H9 (cell line): ENCODE results near the gene ADGRB3. TPM values are rescaled to one million over a fixed set of nuclear protein-coding genes. Genes with fewer than 3 reads are reported as not detected.
"Not testable (repeated sequence)": the region's sequence is repeated elsewhere in the genome, so short reads cannot be mapped to it uniquely, and the experiment has no call there.

Experiments used
- DNase-seq: peaks from one replicate; pipeline ENCODE4 v3.0.0-alpha.2; 2017
- H2AFZ ChIP-seq: one replicate; pipeline ENCODE4 v1.6.1; 2013; ENCODE audit warnings: mild to moderate bottlenecking, low read length, control low read depth, moderate library complexity
- H2AK5ac ChIP-seq: 2 replicates; pipeline ENCODE4 v1.6.1; 2013; ENCODE audit warnings: low read length, control low read depth, mixed read lengths; ENCODE audit not compliant: insufficient read length
- H2BK120ac ChIP-seq: one replicate; pipeline ENCODE4 v1.6.1; 2013; ENCODE audit warnings: low read depth, mild to moderate bottlenecking, low read length, control low read depth, inconsistent platforms; ENCODE audit not compliant: poor library complexity, severe bottlenecking
- H2BK12ac ChIP-seq: 2 replicates; pipeline ENCODE4 v1.6.1; 2013; ENCODE audit warnings: low read length, control low read depth, mixed read lengths, low read depth; ENCODE audit not compliant: insufficient read length
- H2BK15ac ChIP-seq: 2 replicates; pipeline ENCODE4 v1.6.1; 2013; ENCODE audit warnings: low read depth, low read length, control low read depth
- H2BK20ac ChIP-seq: one replicate; pipeline ENCODE4 v1.6.1; 2013; ENCODE audit warnings: low read depth, mild to moderate bottlenecking, low read length, control low read depth, inconsistent platforms; ENCODE audit not compliant: poor library complexity, severe bottlenecking
- H2BK5ac ChIP-seq: 2 replicates; pipeline ENCODE4 v1.6.1; 2013; ENCODE audit warnings: low read length, control low read depth, mixed read lengths; ENCODE audit not compliant: insufficient read length
- H3K14ac ChIP-seq: 2 replicates; pipeline ENCODE4 v1.6.1; 2013; ENCODE audit warnings: low read length, control low read depth; ENCODE audit not compliant: insufficient read depth
- H3K18ac ChIP-seq: 2 replicates; pipeline ENCODE4 v1.6.1; 2013; ENCODE audit warnings: low read depth, mild to moderate bottlenecking, mixed read lengths, low read length, control low read depth; ENCODE audit not compliant: insufficient read length
- H3K23ac ChIP-seq: 2 replicates; pipeline ENCODE4 v1.6.1; 2013; ENCODE audit warnings: low read length, control low read depth, mixed read lengths, low read depth; ENCODE audit not compliant: insufficient read length
- H3K23me2 ChIP-seq: 2 replicates; pipeline ENCODE4 v1.6.1; 2013; ENCODE audit warnings: low read depth, mild to moderate bottlenecking, mixed read lengths, low read length, control low read depth; ENCODE audit not compliant: insufficient read length, poor library complexity, severe bottlenecking
- H3K27ac ChIP-seq: 2 replicates; pipeline ENCODE4 v1.5.1; 2013; ENCODE audit warnings: low read length, control low read depth, mixed read lengths, low read depth; ENCODE audit not compliant: insufficient read length
- H3K27me3 ChIP-seq: 2 replicates; pipeline ENCODE4 v1.6.1; 2013; ENCODE audit warnings: low read length, control low read depth, inconsistent platforms; ENCODE audit not compliant: insufficient read depth
- H3K4ac ChIP-seq: 2 replicates; pipeline ENCODE4 v1.6.1; 2013; ENCODE audit warnings: low read depth, mild to moderate bottlenecking, control low read depth, inconsistent platforms, low read length, moderate library complexity
- H3K4me1 ChIP-seq: 2 replicates; pipeline ENCODE4 v1.6.1; 2013; ENCODE audit warnings: low read length, control low read depth, inconsistent platforms; ENCODE audit not compliant: insufficient read depth
- H3K4me2 ChIP-seq: 2 replicates; pipeline ENCODE4 v1.6.1; 2013; ENCODE audit warnings: low read length, control low read depth, mixed read lengths; ENCODE audit not compliant: insufficient read length, insufficient read depth
- H3K56ac ChIP-seq: 2 replicates; pipeline ENCODE4 v1.6.1; 2013; ENCODE audit warnings: low read depth, mild to moderate bottlenecking, mixed read lengths, low read length, control low read depth; ENCODE audit not compliant: insufficient read length
- H3K79me1 ChIP-seq: 2 replicates; pipeline ENCODE4 v1.6.1; 2013; ENCODE audit warnings: low read depth, mild to moderate bottlenecking, moderate library complexity, low read length, control low read depth, inconsistent platforms; ENCODE audit not compliant: insufficient read depth, poor library complexity, severe bottlenecking
- H3K79me2 ChIP-seq: 2 replicates; pipeline ENCODE4 v1.6.1; 2013; ENCODE audit warnings: low read length, control low read depth, inconsistent platforms; ENCODE audit not compliant: insufficient read depth
- H3K9ac ChIP-seq: 2 replicates; pipeline ENCODE4 v1.6.1; 2013; ENCODE audit warnings: low read length, control low read depth, mixed read lengths; ENCODE audit not compliant: insufficient read length; ENCODE audit errors: extremely low read depth
- H3K9me3 ChIP-seq: one replicate; pipeline ENCODE4 v1.6.1; 2013; ENCODE audit warnings: low read depth, low read length, inconsistent platforms; ENCODE audit not compliant: control insufficient read depth
- H3T11ph ChIP-seq: one replicate; pipeline ENCODE4 v1.6.1; 2013; ENCODE audit warnings: mild to moderate bottlenecking, low read length, control low read depth, inconsistent platforms
- H4K20me1 ChIP-seq: one replicate; pipeline ENCODE4 v1.6.1; 2013; ENCODE audit not compliant: control insufficient read depth, insufficient read length, insufficient read depth
- H4K5ac ChIP-seq: 2 replicates; pipeline ENCODE4 v1.6.1; 2013; ENCODE audit warnings: low read depth, mild to moderate bottlenecking, mixed read lengths, low read length, control low read depth; ENCODE audit not compliant: insufficient read length
- H4K8ac ChIP-seq: replicated peaks from 2 replicates; pipeline ENCODE4 v1.6.1; 2013; ENCODE audit warnings: low read length, control low read depth, mixed read lengths, low read depth; ENCODE audit not compliant: insufficient read length
- H4K91ac ChIP-seq: 2 replicates; pipeline ENCODE4 v1.6.1; 2013; ENCODE audit warnings: low read depth, mild to moderate bottlenecking, moderate library complexity, mixed read lengths, low read length, control low read depth; ENCODE audit not compliant: insufficient read length
- H3K27ac Mint-ChIP-seq, 3 experiments: 2 replicates in 2 of 3; 3 replicates in 1 of 3; pipeline ENCODE4 v1.8.0; 2020 to 2021; ENCODE audit warnings: mixed read lengths in 3 of 3, mild to moderate bottlenecking in 1 of 3, moderate library complexity in 1 of 3
- H3K27me3 Mint-ChIP-seq: 2 replicates; pipeline ENCODE4 v1.8.0; 2021; ENCODE audit warnings: low read depth, mild to moderate bottlenecking, moderate library complexity, mixed read lengths
- H3K36me3 Mint-ChIP-seq, 3 experiments: 2 replicates in 2 of 3; 3 replicates in 1 of 3; pipeline ENCODE4 v1.8.0; 2020 to 2021; ENCODE audit warnings: low read depth in 3 of 3, mixed read lengths in 3 of 3; ENCODE audit not compliant: insufficient read depth in 1 of 3
- H3K4me1 Mint-ChIP-seq, 2 experiments: 2 replicates each; pipeline ENCODE4 v1.8.0; 2020; ENCODE audit warnings: mixed read lengths in 2 of 2
- H3K4me3 Mint-ChIP-seq, 2 experiments: 2 replicates in 1 of 2; 3 replicates in 1 of 2; pipeline ENCODE4 v1.8.0; 2020 to 2021; ENCODE audit warnings: mild to moderate bottlenecking in 2 of 2, mixed read lengths in 2 of 2, moderate library complexity in 1 of 2
- H3K9me3 Mint-ChIP-seq, 2 experiments: 2 replicates in 1 of 2; 3 replicates in 1 of 2; pipeline ENCODE4 v1.8.0; 2020; ENCODE audit warnings: mild to moderate bottlenecking in 2 of 2, mixed read lengths in 2 of 2, moderate library complexity in 1 of 2
- WGBS: extraction: QIAGEN DNeasy Blood & Tissue Kit; methylation state at CpG from one replicate; pipeline ENCODE4 v1.1.7; 2013; ENCODE audit warnings: missing lambda C conversion rate, low lambda C conversion rate, mixed read lengths; ENCODE audit not compliant: insufficient read length; ENCODE audit errors: extremely low coverage; 5-methylcytosine and 5-hydroxymethylcytosine counted together
- total RNA-seq: library from RNA; stranded (reverse); gene quantifications from 2 replicates; pipeline ENCODE4 v1.2.1, GENCODE V29; 2021

Gene ADGRB3
- total RNA-seq, 1 experiment from 2014 or later: 0.37 TPM

DNA sequence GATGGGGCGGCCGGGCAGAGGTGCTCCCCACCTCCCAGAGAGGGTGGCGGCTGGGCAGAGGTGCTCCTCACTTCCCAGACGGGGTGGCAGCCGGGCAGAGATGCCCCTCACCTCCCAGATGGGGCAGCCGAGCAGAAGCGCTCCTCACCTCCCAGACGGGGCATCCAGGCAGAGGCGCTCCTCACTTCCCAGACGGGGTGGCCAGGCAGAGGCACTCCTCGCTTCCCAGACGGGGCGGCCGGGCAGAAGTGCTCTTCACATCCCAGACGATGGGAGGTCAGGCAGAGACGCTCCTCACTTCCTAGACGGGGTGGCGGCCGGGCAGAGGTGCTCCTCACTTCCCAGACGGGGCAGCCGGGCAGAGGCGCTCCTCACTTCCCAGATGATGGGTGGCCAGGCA, 798.0 kb downstream of the ADGRB3 start:
- H3K27me3 Mint-ChIP-seq, H3K4me1 Mint-ChIP-seq, H2AFZ ChIP-seq, H3K14ac ChIP-seq, H3K23ac ChIP-seq, H3K27ac ChIP-seq, H3K56ac ChIP-seq, H3K9ac ChIP-seq, H3K79me2 ChIP-seq, H3K23me2 ChIP-seq, H2BK120ac ChIP-seq, H4K20me1 ChIP-seq, H3K79me1 ChIP-seq, H3K4ac ChIP-seq, H4K8ac ChIP-seq, H2AK5ac ChIP-seq, H3T11ph ChIP-seq, DNase-seq, H2BK20ac ChIP-seq, H4K5ac ChIP-seq, H3K27ac Mint-ChIP-seq, H2BK5ac ChIP-seq, H2BK15ac ChIP-seq, H3K4me3 Mint-ChIP-seq, H3K4me2 ChIP-seq, H3K9me3 ChIP-seq, H2BK12ac ChIP-seq, H3K4me1 ChIP-seq, H3K18ac ChIP-seq, H4K91ac ChIP-seq, H3K27me3 ChIP-seq: not testable (repeated sequence)
- no CpG with 5 or more reads among the region's 22 CpGs for WGBS
- H3K36me3 Mint-ChIP-seq: peaks cover 3 to 14% (median 3%) of the 10 kb centered on the region in 3 experiments; a peak in 5 of 7 replicates
- H3K9me3 Mint-ChIP-seq: peaks cover 17 to 22% of the 10 kb centered on the region in 2 experiments
